HTERT RPE-1 (cell line): Measurements from ENCODE around the gene BPIFB4.

ENCODE experiments used
- in situ Hi-C: fragments of 300-500 bp; cut with MboI; formaldehyde crosslinking; loops from 4 replicates; pipeline ENCODE4 v1.14.3; 2020; ENCODE audit warnings: low sequenced_read_pairs

Gene BPIFB4

DNA sequence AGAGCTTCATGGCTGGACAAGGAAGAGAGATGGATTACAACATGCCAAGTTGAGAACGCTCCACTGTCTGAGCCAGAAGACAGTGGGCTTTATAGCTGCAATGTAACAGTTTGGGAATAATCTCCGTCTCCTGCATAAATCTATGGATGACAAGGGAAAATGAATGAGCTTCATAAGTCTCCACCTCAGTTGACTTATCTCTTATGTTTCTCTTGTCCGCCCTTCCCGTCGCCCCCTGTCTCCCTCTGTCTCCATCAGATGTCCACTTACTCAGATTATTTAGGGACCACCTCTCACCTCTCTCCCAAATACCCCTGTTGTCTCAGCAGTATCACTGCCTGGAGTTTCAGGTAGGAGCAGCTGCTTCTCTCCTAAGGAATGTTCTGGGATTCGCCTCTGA lies 74.8 kb downstream of the BPIFB4 start:
- in situ Hi-C loops, result no loop called here

DNA sequence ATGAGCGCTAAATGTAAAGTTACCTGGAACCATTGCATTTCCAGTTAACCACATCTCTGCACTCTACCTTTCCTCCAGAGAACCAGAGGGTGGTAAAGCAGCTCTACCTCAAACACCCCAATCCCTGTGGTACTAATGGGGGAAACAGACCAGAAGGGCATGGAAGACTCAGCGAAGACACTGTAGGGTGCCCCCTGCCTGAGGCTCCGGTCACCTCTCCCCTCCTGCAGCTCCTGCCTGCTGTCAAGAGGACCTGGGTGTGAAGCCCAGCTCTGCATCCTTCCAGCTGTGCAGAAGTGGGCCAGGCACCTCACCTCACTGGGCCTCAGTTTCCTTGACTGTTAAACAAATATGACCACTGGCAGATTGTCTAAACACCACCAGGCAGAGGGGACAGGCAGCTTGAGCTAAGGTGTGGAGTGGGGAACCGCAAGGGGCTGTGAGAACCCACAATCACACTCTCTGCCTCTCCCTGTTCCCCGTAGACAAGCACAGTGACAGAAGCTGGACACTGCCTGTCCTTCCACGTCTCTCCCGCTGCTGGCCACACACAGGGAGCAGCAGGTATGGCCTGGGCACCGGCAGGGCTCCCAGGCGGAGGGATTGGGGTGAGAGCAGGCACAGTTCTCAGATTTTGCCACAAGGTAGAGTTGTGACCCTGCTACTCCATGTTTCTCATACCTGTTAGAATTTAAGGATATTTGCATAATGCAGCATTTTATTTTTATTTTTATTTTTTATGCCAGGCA lies 79.4 kb downstream of the BPIFB4 start:
- in situ Hi-C loops, result no loop called here

DNA sequence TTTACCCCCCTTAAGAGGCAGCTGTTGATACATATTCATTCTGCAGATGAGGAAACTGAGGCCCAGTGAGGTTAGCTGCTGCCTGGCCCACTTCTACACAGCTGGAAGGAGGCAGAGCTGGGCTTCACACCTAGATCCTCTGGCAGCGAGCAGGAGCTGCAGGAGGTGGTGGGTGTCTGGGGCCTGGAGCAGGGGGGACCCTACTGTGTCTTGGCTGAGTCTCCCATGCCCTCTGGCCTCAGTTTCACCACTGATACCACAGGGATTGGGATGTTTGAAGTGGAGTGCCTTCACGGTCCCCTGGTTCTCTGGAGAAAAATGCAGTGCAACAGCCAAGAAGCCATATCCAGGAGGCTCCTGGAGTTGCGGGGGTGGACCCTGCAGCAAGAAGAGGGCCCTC lies 80.3 kb downstream of the BPIFB4 start:
- in situ Hi-C loops, result no loop called here

DNA sequence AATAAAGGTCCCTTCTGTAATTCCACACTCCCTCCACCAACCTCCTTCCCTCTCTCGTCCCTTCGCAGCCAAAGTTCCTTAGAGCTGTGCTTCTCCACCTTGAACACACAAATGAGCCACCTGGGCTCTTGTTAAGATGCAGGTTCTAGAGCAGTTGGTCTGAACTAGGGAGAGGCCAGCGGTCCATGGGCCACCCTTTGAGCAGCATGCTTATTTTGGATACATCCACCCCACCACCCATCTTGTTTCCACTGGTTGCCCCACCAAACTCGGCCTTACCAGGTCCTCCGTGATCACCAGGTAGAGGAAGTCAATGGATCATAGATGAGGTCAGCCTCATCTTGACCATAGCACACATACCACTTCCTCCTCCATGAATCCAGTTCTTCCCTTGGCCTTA lies 81.2 kb downstream of the BPIFB4 start:
- in situ Hi-C loops, result no loop called here
